NCI-H82 treated with DMSO at 0.1 percent for 48 hours (cell line): Measurements from ENCODE around the gene MYL6B.
A peak's percentile ranks its signal among the peaks of the same experiment; 100 is the strongest.

Source experiments
- DNase-seq: peaks from one replicate; lab custom pipeline; 2025; ENCODE audit not compliant: unreplicated experiment; lab: John Stamatoyannopoulos, UW

The MYL6B gene

DNA sequence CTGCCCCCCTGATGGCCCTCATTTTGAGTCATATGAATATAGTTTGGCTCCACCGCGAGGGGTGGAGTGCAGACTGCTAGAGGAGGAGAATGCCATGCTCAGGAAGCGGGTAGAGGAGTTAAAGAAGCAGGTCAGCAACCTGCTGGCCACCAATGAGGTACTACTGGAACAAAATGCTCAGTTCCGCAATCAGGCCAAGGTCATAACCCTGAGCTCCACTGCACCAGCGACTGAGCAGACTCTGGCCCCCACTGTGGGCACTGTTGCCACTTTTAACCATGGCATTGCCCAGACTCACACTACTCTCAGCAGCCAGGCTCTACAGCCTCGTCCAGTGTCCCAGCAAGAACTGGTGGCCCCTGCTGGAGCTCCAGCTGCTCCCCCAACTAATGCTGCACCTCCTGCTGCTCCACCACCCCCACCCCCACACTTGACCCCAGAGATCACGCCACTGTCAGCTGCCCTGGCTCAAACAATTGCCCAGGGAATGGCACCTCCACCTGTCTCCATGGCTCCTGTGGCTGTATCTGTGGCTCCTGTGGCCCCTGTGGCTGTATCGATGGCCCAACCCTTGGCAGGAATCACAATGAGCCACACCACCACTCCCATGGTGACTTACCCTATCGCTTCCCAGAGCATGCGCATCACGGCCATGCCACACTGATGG is 31.1 kb upstream of the MYL6B start:
- DNase-seq: no peak

DNA sequence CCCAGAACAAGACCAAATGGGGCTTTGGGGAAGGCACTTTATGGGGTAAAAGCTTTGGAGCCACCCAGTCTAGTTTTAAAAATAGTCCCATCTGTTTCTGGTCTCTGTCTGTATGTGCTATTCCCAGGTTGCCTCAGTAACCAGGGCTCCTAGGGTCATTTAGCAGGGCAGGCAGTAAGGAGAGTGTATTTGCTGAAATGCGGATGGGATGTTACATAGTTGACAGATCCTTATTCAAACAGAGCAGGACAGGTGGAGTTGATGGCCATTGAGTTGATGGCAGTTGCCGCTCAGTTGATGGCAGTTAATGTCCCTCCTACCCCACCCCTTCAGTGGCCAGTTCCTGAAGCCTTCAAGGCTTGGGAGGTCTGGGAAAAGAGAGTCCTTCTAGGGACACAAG is 29.8 kb upstream of the MYL6B start:
- DNase-seq: no peak

DNA sequence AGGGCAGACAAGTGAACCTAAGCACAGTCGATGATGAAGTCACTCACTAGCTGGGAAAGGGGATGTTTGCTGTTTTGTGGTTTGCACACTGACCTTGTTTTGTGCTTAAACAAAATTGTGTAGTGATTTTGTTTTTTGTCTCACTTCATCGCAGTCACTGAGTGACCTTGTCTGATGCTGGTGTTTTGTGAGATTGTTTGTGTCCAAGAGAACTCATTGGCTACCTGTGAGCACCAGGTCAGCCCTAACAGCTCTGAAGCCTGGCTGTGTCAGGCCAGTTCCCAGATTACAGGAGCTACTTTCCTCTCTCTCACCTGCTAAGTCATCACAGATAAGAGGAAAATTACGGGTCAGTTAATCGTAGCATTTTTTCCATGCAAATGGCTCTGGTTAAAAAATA is 28.3 kb upstream of the MYL6B start:
- DNase-seq: no peak

DNA sequence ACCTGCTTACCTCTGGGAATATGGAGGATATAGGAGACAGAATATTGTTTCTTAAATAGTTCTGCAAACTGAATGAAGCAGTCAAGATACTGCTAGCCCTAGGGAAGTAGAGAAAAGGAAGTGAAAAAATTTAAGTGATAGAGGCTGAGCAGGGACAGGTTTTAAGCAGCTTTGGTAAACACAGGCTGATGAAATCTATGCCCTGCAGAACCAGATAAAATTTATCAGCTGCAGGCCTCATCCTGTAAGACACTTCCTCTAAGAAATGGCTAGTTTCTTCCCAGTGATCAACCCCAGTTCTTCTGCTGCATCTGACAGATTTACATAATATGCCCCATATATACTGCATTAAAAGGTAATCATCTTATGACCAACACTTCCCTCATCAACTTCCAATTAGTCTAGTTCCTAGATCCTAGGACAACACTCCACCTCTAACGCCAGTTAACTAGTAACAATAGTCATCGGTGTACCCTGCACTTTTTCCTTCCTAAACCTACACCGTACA is 25.6 kb upstream of the MYL6B start:
- DNase-seq: no peak

DNA sequence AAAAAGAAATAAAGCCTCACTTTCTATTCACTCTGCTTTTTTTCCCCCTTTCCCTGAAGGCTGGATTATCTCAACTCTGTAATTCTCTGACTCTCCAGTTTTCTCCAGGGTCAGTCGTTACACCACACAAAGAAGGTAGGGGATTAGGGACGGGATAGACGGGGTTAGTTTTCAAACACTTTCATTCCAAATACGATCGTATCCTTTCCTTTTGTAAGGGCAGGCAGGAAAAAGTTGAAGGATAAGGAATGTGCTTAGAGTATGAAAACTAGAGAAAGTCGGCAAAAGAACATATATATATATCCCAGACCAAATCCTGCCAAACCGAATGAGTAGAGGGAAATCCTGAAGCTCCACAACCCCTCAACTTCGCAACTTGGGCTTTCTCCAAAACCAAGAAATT is 24.9 kb upstream of the MYL6B start:
- peak; percentile 59 for DNase-seq

DNA sequence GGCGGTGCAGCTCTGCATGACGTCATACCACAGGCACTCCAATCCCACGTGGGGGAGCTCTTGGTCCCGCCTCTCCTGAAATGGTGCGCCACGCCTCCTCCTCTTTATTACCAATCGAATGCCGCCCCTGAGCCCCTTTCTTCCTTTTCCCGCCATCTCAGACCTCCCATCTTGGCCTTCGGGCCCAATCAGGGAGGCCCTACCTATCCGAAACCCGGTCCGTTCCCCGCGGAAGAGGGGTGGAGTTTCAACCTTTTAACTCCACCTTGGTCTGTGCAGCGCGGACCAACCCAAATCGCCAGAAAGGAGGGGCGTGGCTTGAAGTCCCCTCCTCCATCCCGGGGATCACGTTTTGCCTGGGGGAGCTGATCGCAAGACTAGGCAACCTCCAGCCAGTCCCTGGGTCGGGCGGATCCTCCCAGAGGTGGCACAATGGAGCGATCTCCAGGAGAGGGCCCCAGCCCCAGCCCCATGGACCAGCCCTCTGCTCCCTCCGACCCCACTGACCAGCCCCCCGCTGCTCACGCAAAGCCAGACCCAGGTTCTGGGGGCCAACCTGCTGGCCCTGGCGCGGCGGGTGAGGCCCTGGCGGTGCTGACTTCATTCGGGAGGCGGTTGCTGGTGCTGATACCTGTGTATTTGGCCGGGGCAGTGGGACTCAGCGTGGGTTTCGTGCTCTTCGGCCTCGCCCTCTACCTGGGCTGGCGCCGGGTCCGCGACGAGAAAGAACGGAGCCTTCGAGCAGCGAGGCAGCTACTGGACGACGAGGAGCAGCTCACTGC is 24.3 kb upstream of the MYL6B start, which contains the start of gene ESYT1:
Gene ESYT1, plus strand, starts transcription at position 380 of the 782 bp plus-strand sequence. Its CDS starts 53 bp downstream, at position 433.
- peak; percentile 99 for DNase-seq

- no peak for DNase-seq
These were observed 23.6 kb upstream of the MYL6B start for GRCh38 chr12:56128670-56129205.

DNA sequence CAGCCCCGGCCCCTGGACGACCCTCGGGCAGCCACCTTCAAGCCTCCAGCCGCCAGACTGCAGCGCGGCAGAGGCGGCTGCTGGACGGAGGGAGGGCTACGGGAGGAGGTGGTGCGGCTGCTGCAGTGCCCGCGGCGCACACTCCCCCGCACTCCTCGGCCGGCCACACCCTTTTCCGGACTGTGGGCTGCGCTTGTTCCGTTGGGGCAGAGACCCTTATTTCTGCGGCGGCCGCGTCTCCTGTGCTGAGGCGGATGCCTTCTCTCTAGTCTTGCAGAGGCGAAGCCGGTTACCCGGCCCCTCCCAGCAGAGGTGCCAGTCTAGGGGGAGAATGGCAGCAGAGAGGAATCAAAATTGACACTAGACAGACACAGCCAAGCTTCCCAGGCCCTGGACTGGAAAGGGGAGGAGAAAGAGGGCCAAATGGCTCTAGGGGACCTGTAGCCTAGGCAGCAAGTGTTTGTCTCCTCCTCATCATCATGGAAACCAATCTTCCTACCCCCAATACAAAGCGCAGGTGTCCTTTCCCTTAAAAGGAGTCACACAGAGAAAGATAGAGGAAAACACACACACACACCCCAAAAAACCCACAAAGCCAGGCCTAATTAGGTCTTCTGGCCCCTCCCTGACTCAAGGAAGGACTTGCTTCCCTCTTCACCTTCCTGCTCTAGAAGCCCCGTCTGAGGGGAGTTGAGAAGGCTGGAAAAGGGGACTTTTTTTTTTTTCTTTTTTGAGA is 23.0 kb upstream of the MYL6B start:
- peak; percentile 14 for DNase-seq

DNA sequence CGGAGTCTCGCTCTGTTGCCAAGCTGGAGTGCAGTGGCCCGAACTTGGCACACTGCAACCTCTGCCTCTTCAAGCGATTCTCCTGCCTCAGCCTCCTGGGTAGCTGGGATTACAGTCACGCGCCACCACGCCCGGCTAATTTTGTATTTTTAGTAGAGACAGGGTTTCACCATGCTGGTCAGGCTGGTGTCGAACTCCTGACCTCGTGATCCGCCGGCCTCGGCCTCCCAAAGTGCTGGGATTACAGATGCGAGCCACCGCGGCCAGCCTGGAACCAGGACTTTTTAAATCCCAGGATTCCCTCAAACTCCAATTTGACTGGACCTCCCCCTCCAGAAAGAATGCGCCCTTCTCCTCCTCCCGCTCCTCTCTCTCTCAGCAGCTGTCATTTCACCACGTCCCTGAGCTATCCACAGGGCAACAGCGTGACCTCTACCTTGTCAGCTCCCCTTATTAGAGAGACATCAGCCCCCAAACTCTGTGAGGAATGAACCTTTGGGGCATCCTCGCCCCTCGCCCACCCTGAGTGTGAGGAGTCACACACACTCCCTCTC is 22.4 kb upstream of the MYL6B start:
- DNase-seq: no peak

DNA sequence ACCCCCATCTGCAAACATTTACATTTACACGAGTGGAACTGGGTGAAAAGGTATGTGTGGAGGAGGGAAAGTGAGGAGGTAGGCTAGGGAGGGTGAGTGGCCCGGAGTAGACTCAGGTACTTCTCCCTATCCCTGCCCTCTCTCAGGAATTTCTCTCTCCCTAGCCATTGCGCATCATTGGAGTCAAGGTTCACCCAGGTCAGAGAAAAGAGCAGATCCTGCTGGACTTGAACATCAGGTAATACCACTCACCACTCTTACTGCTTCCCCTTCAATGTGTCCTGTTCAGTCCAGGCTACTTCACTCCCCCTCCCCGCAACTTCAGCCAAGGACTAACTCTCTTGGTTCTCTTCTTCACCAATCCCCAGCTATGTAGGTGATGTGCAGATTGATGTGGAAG is 21.5 kb upstream of the MYL6B start:
- DNase-seq: no peak

GRCh38 chr12:56134897-56135296 is 17.5 kb upstream of the MYL6B start:
- no peak for DNase-seq

DNA sequence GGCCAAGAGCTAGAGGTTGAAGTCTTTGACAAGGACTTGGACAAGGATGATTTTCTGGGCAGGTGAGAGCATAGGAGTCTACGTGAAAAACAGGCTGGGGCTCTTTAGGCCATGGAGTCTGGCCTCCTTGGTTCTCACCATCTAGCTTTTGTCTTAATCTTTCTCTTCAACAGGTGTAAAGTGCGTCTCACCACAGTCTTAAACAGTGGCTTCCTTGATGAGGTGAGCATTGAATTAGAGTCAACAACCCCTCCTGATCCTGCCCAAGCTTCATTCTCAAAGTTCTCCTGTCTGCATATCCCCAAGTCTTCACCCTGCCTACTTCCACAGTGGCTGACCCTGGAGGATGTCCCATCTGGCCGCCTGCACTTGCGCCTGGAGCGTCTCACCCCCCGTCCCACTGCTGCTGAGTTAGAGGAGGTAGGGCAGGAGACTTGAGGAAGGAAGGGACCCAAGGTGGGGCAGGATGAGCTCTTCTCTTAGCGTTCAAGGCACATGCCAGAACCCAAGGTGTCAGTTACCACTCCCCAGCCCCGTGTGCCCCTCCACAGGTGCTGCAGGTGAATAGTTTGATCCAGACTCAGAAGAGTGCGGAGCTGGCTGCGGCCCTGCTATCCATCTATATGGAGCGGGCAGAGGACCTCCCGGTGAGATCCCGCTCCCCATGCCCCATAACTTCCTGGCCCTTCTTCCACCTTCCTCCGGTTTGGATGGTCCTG is 14.4 kb upstream of the MYL6B start:
- DNase-seq: no peak

- no peak for DNase-seq
These were observed 10.2 kb upstream of the MYL6B start for GRCh38 chr12:56141946-56142784.

DNA sequence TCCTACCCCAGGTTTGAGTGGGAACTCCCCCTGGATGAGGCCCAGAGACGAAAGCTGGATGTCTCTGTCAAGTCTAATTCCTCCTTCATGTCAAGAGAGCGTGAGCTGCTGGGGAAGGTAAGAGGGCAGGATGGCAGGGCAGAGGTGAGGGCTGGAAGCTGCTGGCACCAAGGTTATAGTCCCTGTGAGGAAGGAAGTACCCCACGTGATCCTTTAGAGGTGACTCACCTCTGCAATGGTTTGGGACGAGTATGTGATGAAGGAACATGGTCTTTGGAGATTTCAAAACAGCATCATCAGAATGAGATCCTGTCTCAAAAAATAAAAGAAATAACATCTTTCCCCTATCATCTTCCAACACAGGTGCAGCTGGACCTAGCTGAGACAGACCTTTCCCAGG is 9.2 kb upstream of the MYL6B start:
- DNase-seq: no peak

- no peak for DNase-seq
These were observed 8.5 kb upstream of the MYL6B start for GRCh38 chr12:56143870-56144269.

- DNase-seq: no peak
These were observed 7.2 kb upstream of the MYL6B start for GRCh38 chr12:56145217-56145616.

DNA sequence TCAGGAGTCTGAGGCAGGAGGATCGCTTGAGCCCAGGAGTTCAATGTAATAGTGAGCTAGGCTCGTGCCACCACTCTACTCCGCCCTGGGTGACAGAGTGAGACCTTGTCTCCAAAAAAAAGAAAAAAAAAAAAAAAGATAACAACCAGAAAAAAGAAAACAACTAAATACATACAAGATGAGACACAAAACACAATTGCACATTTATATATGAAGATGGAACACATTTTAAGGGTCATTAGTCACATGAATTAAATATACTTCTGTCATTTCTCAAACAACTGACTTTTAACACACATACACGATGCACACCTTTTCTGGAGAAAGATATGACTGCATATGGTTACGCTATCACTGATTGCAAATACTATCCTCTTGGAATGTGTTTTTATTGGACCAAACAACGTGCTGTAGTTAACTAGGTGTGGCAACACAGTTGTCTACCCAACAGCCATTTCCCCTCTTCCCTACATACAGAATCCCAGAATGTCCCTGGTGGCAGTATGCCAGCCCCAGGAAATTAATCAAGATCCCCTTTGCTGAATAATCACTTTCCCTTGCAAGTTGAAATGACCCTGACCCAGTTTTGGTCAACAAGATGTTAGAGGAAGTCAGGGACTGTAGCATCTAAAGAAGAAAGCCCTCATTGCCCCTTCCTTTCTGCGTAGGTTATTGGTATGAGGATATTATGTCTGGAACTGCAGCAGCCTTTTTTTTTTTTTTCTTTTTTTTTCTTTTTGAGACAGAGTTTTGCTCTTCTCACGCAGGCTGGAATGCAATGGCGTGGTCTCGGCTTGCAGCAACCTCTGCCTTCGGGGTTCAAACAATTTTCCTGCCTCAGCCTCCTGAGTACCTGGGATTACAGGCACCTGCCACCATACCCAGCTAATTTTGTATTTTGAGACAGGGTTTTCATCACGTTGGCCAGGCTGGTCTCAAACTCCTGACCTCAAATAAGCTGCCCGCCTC is 5.6 kb upstream of the MYL6B start:
- no peak for DNase-seq

- DNase-seq: no peak
These were observed 1.8 kb upstream of the MYL6B start for GRCh38 chr12:56150563-56150962.
